Measurements from ENCODE around the gene RASAL1. TPM values are rescaled to one million over a fixed set of nuclear protein-coding genes. Genes with fewer than 3 reads are reported as not detected.

RASAL1 gene
- total RNA-seq, 1 donor from 2014 or later, result not detected

DNA sequence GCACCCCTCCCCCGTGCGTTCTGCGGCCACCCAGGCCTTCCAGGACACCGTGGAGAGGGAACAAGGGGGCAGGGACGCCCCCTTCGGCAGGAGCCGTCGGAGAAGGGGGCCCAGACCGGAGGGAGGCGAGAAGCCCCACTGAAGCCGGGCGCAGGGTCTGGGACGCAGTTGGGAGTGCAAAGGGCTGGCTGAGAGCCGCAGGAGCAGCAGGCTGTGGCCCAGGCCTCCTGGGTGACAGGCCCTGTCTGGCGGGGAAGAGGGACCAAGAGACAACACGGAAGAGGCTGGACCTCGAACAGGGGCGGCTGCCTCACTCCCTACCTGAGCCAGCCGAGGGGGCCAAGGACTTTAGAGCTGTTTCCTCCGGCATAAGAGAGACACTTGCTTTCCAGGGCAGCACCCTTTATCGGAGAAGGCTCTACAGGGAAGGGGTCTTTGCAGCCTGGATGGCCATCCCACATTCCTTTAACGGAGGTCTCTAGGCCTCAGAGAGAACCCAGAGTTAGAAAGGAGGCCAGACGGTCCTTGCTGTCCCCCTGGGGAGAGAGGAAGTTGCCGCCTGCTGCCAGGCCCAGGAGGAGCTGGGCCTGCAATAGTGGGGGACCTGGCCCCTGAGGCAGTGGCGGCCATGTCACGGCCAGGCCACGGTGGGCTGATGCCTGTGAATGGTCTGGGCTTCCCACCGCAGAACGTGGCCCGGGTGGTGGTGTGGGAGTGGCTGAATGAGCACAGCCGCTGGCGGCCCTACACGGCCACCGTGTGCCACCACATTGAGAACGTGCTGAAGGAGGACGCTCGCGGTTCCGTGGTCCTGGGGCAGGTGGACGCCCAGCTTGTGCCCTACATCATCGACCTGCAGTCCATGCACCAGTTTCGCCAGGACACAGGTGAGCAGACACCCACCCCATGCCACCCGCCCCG is 77.7 kb downstream of the RASAL1 start:
- DNase-seq (ENCODE audit: low read depth, low spot score), result no peak

DNA sequence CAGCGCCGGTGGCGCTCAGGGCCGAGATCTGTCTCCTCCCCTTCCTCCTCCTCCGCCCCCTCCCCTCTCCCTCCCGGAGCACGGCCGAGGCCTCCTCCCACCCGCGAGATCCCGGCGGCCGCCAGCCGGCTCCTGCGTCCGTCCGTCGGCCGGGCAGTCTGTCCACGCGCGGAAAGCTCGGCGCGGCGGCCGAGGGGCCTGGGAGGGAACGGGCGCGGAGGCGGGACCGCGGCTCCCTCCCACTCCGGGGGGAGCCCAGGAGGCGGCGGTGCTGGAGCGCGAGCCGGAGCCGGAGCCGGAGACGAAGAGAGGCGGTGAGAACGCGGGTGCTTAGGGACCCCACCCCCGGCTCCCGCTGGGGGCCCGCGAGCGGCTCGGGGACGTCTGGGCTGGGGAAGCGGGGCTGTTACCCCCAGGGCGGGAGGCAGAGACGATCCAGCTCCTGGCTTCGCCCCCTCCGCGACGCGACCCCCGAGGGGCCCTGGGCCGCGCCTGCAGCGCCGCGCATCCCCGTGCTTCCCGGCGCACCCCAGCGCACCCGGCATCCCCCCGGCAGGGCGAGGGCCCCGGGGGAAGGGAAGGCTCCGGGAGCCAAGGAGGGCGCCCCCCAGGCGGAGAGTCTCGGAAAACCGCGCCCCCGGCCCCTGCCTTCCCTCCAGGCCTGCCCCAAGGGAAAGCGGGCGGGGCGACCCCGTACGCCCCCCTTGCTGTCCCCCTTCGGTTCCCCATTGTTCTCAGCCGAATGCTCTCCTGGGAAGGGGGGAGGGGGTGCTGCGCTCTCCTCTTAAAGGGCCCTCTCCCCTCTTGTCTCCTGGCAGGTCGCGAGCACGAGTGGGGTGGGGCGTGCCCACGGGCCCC is 78.7 kb downstream of the RASAL1 start, which contains the start of gene DTX1:
TSS of gene DTX1 (plus strand) at position 100 of the 858 bp plus-strand sequence. CDS start 1,463 bp downstream, outside the sequence.
- DNase-seq (ENCODE audit: low read depth, low spot score), result no peak

- no peak for DNase-seq (ENCODE audit: low read depth, low spot score)
Measured at GRCh38 chr12:113056381-113056630, 79.3 kb downstream of the RASAL1 start.

DNA sequence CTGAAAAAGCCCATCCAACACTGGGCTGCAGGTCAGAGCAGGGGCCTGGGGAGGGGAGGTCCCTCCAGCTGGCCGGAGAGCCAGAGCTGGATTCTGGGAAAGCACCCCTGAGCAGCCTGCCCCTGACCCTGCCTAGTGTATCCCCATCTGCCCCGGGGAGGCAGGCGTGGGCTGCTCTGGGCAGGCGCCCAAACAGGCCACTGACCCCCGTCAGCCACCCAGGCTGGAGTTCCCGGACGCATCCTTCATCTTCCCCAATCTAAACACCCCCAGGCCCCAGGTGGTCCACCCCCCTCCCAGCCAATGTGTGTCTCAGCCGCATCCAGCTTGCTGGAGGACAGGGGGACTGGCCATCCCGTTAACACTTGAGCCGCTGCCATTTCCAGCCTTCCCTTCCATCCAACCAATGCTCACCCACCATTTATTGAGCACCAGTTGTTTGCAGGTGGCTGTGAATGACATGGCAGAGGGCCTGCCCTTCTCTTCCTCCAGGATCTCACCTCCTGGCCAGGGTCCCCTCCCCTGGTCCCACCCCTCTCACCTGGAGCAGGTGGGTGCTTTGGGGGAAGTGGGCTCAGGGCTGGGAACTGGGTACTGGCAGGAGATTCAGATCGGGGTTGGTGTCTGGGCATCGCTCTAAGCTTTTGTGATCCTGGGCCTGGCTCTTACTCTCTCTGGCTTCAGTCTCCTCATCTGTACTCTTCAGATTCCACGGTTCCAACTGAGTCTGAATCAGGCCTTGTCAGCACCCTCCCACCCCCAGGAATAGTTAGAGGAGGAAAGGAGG is 79.8 kb downstream of the RASAL1 start:
- no peak for DNase-seq (ENCODE audit: low read depth, low spot score)

DNA sequence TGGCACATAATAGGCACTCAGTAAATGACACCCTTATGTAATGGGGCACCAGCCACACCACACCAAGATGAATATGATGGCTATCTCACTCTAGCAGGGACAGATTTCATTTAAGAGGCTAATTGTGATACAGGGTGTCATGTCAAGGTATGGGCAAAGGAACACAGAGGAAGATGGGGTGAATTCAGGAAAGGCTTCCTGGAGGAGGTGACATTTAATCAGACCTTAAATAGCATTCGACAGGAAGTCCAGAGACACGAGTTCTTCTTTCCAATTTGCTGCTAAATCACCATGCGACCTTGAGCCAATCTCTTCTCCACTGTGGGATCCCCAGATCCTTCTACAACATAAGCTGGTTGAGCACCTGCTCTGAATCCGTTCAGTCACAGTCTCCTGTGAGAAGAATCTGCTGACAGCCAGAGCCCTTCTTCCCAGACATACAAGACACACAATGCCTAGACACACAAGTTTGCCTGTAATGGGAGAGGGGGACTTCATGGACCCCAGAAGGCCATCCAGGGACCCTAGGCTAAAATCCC is 80.5 kb downstream of the RASAL1 start:
- no peak for DNase-seq (ENCODE audit: low read depth, low spot score)

GRCh38 chr12:113052326-113052725 is 83.2 kb downstream of the RASAL1 start:
- no peak for DNase-seq (ENCODE audit: low read depth, low spot score)

GRCh38 chr12:113051759-113052158 is 83.8 kb downstream of the RASAL1 start:
- no peak for DNase-seq (ENCODE audit: low read depth, low spot score)

GRCh38 chr12:113050795-113051194 is 84.8 kb downstream of the RASAL1 start:
- DNase-seq (ENCODE audit: low read depth, low spot score), result no peak

- no peak for DNase-seq (ENCODE audit: low read depth, low spot score)
Measured at GRCh38 chr12:113049976-113050742, 85.4 kb downstream of the RASAL1 start.

Other genes starting within 250 kb of the RASAL1 start
- 8.1 and 14.2 TPM in 2 replicates for gene OAS1, start 228.8 kb downstream of the RASAL1 start, total RNA-seq
- 8.4 and 31.0 TPM in 2 replicates for gene OAS3, start 197.3 kb downstream of the RASAL1 start, total RNA-seq
- gene OAS2, start 157.2 kb downstream of the RASAL1 start, total RNA-seq, result 11.1 and 16.5 TPM in 2 replicates
- gene DTX1, start 79.0 kb downstream of the RASAL1 start, total RNA-seq, result not detected in 2 replicates
- gene CFAP73, start 14.0 kb upstream of the RASAL1 start, total RNA-seq, result not detected in 2 replicates
- gene DDX54, start 49.7 kb upstream of the RASAL1 start, total RNA-seq, result 47.5 and 49.1 TPM in 2 replicates
- gene RITA1, start 50.0 kb upstream of the RASAL1 start, total RNA-seq, result 22.3 and 26.1 TPM in 2 replicates
- 8.2 and 10.8 TPM in 2 replicates for gene TPCN1, start 85.7 kb upstream of the RASAL1 start, total RNA-seq
- gene SLC8B1, start 199.3 kb upstream of the RASAL1 start, total RNA-seq, result 10.4 and 27.0 TPM in 2 replicates
- gene PLBD2, start 222.8 kb upstream of the RASAL1 start, total RNA-seq, result 18.0 and 26.7 TPM in 2 replicates